ENCODE measurements around the gene NINL. TPM values are rescaled to one million over a fixed set of nuclear protein-coding genes. Genes with fewer than 3 reads are reported as not detected.

NINL gene
- total and polyA plus RNA-seq, 2 of the 4 experiments (the other 2 are of a cell fraction), result 3.0 to 10.4 TPM

GRCh38 chr20:25496165-25496967 lies 89.0 kb downstream of the NINL start:
- Histone ChIP-seq H3K23ac (ENCODE audit: low read depth, low read length) (no peak overlapping the region), H2BK5ac (ENCODE audit: low read depth, low read length, poor library complexity, severe bottlenecking) (no peak overlapping the region), H2AK5ac (ENCODE audit: low read depth, low read length) (no peak overlapping the region), H3K9me1 (ENCODE audit: insufficient read depth, low read length) (peaks cover 4% of the 10 kb centered on the region; the same call in 1 of the 2 replicates), H4K20me1 (ENCODE audit: insufficient read depth, low read length) (no peaks in the 10 kb centered on the region), H2BK120ac (ENCODE audit: low read depth, low read length) (no peak overlapping the region), H3K79me1 (ENCODE audit: low read depth in 1 of 2, low read length in 2 of 2) (no peaks in the 10 kb centered on the region), H3K56ac (ENCODE audit: extremely low read depth, insufficient read depth, low read length) (no peak overlapping the region), H2BK15ac (ENCODE audit: low read depth, low read length) (no peak overlapping the region), H3K4ac (ENCODE audit: low read depth, low read length) (no peak overlapping the region), H3K4me3 (ENCODE audit: insufficient read depth, low read depth, low read length) (no peak overlapping the region), H4K8ac (ENCODE audit: low read depth in 2 of 2, low read length in 2 of 2) (no peak overlapping the region), H4K5ac (ENCODE audit: low read depth, low read length) (no peak overlapping the region), H2AFZ (replicated peaks; ENCODE audit: low read length, poor library complexity) (no peak overlapping the region), H4K91ac (ENCODE audit: insufficient read depth, low read depth, low read length) (no peak overlapping the region), H3K9ac (ENCODE audit: low read depth, low read length) (no peak overlapping the region), H3K4me2 (ENCODE audit: low read depth, low read length) (no peak overlapping the region), H3K18ac (ENCODE audit: low read depth, low read length) (no peak overlapping the region), H3K27ac (ENCODE audit: insufficient read depth, low read length) (no peak overlapping the region), H3K27me3 (ENCODE audit: control insufficient read depth, insufficient read depth, low read length) (no peaks in the 10 kb centered on the region), H3K14ac (replicated peaks; ENCODE audit: low read depth, low read length) (no peak overlapping the region), H2BK20ac (ENCODE audit: low read depth, low read length) (no peak overlapping the region), H3K4me1 (ENCODE audit: control insufficient read depth, insufficient read depth, low read length) (no peaks in the 10 kb centered on the region), H3K36me3 (ENCODE audit: control insufficient read depth, insufficient read depth, low read length) (peaks cover 16% of the 10 kb centered on the region; the same call in 1 of the 2 replicates), H3K9me3 (ENCODE audit: control insufficient read depth, insufficient read depth, low read length) (no peaks in the 10 kb centered on the region), H2AK9ac (replicated peaks; ENCODE audit: low read depth, low read length, poor library complexity) (no peak overlapping the region)
- no peak for TF ChIP-seq MAFK (IDR thresholded peaks at IDR 0.05; ENCODE audit: low read depth, low read length)
- no peak for TF ChIP-seq SMC3 (IDR thresholded peaks at IDR 0.05; ENCODE audit: low read depth, low read length)
- no peak for TF ChIP-seq CHD1 (IDR thresholded peaks at IDR 0.05; ENCODE audit: low read depth, low read length)
- no peak for TF ChIP-seq FOS (IDR thresholded peaks at IDR 0.05; ENCODE audit: low read depth, low read length)
- TF ChIP-seq CEBPB (IDR thresholded peaks at IDR 0.05; ENCODE audit: low read depth, low read length), result no peak
- no peak for TF ChIP-seq RCOR1 (IDR thresholded peaks at IDR 0.05; ENCODE audit: insufficient replicate concordance, low read length)
- no peak for TF ChIP-seq NFE2L2 (IDR thresholded peaks at IDR 0.05; ENCODE audit: low read depth, low read length)
- no peak for TF ChIP-seq RAD21 (IDR thresholded peaks at IDR 0.05; ENCODE audit: low read length)
- no peak for TF ChIP-seq RFX5 (IDR thresholded peaks at IDR 0.05; ENCODE audit: low read depth, low read length)
- TF ChIP-seq POLR2A (IDR thresholded peaks at IDR 0.05; ENCODE audit: low read depth, low read length), result no peak
- TF ChIP-seq CTCF (conservative IDR thresholded peaks at IDR 0.05; ENCODE audit: low read depth, low read length), result no peak
- TF ChIP-seq MAZ (IDR thresholded peaks at IDR 0.05; ENCODE audit: borderline replicate concordance, low read depth, low read length), result no peak
- no peak for TF ChIP-seq BHLHE40 (IDR thresholded peaks at IDR 0.05; ENCODE audit: low read depth, low read length)
- no peak for TF ChIP-seq MXI1 (IDR thresholded peaks at IDR 0.05; ENCODE audit: borderline replicate concordance, low read depth, low read length)
- TF ChIP-seq ELK1 (IDR thresholded peaks at IDR 0.05; ENCODE audit: borderline replicate concordance, low read depth, low read length), result no peak
- TF ChIP-seq USF2 (IDR thresholded peaks at IDR 0.05; ENCODE audit: low read depth, low read length), result no peak
- CTCF ChIA-PET, result no interaction called here
- WGBS, 2 experiments (ENCODE audit: extremely low coverage in 2 of 2, insufficient read length in 1 of 2), result 100% methylated on average over 1 of the region's 14 CpGs; no CpG with 5 or more reads in 1 of the 2 experiments
- in situ Hi-C loops (cut with MboI; ENCODE audit: low sequenced_read_pairs) (no loop called here), dilution Hi-C loops (cut with HindIII; ENCODE audit: low sequenced_read_pairs, unreplicated experiment) (no loop called here), intact Hi-C loops (cut with micrococcal nuclease) (no loop called here)
- POLR2A ChIA-PET (ENCODE audit: unreplicated experiment), result no interaction called here
- DNase-seq (no peak), ATAC-seq (ENCODE audit: low read depth) (no peak)
- no TSS peak for BruUV-seq (replicated peaks)
